Measurements from ENCODE around the gene REV3L. TPM values are rescaled to one million over a fixed set of nuclear protein-coding genes. Genes with fewer than 3 reads are reported as not detected.

Gene REV3L
- total and polyA plus RNA-seq, 9 of the 15 experiments (the other 6 are each of a cell fraction or from before 2014, with no cell fraction given): 5.5 to 24.4 (median 14.4) TPM

GRCh38 chr6:111423960-111424846 lies 58.8 kb downstream of the REV3L start (continued):
- no peak for TF ChIP-seq NFE2L1 (tag; IDR thresholded peaks at IDR 0.05; ENCODE audit: borderline replicate concordance, low read depth)
- peak; percentile 99 for TF ChIP-seq ZNF316 (IDR thresholded peaks at IDR 0.05)
- TF ChIP-seq TRIM25 (IDR thresholded peaks at IDR 0.05; ENCODE audit: borderline replicate concordance): no peak
- no peak for TF ChIP-seq FOXP1 (CRISPR knock-in tag; IDR thresholded peaks at IDR 0.05)
- TF ChIP-seq KDM1A (IDR thresholded peaks at IDR 0.05): 0 out of 4 replicates have a peak, but pooled peaks of 1 of the 2 experiments have one; percentile 31
- no peak for TF ChIP-seq KLF13 (tag; IDR thresholded peaks at IDR 0.05; ENCODE audit: borderline replicate concordance, low read depth)
- TF ChIP-seq HES1 (IDR thresholded peaks at IDR 0.05; ENCODE audit: low read depth): no peak
- TF ChIP-seq USF1 (CRISPR knock-in tag; IDR thresholded peaks at IDR 0.05): no peak
- no peak for TF ChIP-seq PHF21A (IDR thresholded peaks at IDR 0.05; ENCODE audit: borderline replicate concordance, low read depth)
- no peak for TF ChIP-seq HDAC6 (IDR thresholded peaks at IDR 0.05; ENCODE audit: low read depth, low read length)
- TF ChIP-seq ZNF668 (CRISPR knock-in tag; IDR thresholded peaks at IDR 0.05): no peak
- TF ChIP-seq SFPQ (IDR thresholded peaks at IDR 0.05; ENCODE audit: low read depth, low read length): no peak
- TF ChIP-seq NR2C1 (IDR thresholded peaks at IDR 0.05): no peak
- no peak for TF ChIP-seq NR2C1 (tag; IDR thresholded peaks at IDR 0.05)
- TF ChIP-seq SAP30 (IDR thresholded peaks at IDR 0.05; ENCODE audit: borderline replicate concordance, insufficient read depth, low read depth, low read length, poor library complexity, severe bottlenecking): no peak
- no peak for TF ChIP-seq TAF1 (IDR thresholded peaks at IDR 0.05; ENCODE audit: control insufficient read depth, extremely low read depth, insufficient read depth, low read length, severe bottlenecking)
- TF ChIP-seq NFYB (IDR thresholded peaks at IDR 0.05; ENCODE audit: extremely low read depth, insufficient read length): no peak
- no peak for TF ChIP-seq ARID2 (IDR thresholded peaks at IDR 0.05)
- TF ChIP-seq BACH1 (tag; IDR thresholded peaks at IDR 0.05): no peak
- TF ChIP-seq ZKSCAN3 (CRISPR knock-in tag; IDR thresholded peaks at IDR 0.05): no peak
- 0 out of 2 replicates have a peak, but pooled peaks have one; percentile 21 for TF ChIP-seq NFIC (IDR thresholded peaks at IDR 0.05)
- TF ChIP-seq XRCC3 (IDR thresholded peaks at IDR 0.05): no peak
- no peak for TF ChIP-seq HMGN3 (IDR thresholded peaks at IDR 0.05; ENCODE audit: borderline replicate concordance, extremely low read depth, insufficient read length, low read depth, low read length)
